Measurements from ENCODE around the gene SMG6.

DNA sequence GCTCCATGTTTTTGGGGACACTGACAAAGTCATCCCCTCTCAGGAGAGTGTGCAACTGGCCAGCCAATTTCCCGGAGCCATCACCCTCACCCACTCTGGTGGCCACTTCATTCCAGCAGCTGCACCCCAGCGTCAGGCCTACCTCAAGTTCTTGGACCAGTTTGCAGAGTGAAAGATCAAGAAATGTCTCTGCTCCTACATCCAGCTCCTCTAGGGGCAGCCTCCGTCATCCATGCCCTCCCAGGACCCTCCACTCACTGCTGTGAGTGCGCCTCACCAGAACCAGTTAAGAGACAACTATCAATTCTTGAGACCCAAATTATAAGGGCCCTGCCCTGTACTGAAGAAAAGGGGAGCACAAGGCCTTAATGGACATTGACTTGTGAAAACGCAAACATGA, 260.7 kb downstream of the SMG6 start:
- no peak for TF ChIP-seq EZH2 (IDR thresholded peaks at IDR 0.05; ENCODE audit: borderline replicate concordance, low read depth, low read length, severe bottlenecking)
- no peak for TF ChIP-seq POLR2AphosphoS5 (IDR thresholded peaks at IDR 0.05; ENCODE audit: insufficient read depth, low read depth, low read length)
- TF ChIP-seq, protein P1, sequence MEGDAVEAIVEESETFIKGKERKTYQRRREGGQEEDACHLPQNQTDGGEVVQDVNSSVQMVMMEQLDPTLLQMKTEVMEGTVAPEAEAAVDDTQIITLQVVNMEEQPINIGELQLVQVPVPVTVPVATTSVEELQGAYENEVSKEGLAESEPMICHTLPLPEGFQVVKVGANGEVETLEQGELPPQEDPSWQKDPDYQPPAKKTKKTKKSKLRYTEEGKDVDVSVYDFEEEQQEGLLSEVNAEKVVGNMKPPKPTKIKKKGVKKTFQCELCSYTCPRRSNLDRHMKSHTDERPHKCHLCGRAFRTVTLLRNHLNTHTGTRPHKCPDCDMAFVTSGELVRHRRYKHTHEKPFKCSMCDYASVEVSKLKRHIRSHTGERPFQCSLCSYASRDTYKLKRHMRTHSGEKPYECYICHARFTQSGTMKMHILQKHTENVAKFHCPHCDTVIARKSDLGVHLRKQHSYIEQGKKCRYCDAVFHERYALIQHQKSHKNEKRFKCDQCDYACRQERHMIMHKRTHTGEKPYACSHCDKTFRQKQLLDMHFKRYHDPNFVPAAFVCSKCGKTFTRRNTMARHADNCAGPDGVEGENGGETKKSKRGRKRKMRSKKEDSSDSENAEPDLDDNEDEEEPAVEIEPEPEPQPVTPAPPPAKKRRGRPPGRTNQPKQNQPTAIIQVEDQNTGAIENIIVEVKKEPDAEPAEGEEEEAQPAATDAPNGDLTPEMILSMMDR (IDR thresholded peaks at IDR 0.05; ENCODE audit: extremely low read depth in 1 of 2, insufficient read depth in 1 of 2, low read depth in 1 of 2, low read length in 2 of 2) = peak in 1 of 2 donors; percentile 9
- TF ChIP-seq, protein P2, sequence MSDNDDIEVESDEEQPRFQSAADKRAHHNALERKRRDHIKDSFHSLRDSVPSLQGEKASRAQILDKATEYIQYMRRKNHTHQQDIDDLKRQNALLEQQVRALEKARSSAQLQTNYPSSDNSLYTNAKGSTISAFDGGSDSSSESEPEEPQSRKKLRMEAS (IDR thresholded peaks at IDR 0.05; ENCODE audit: insufficient read depth, insufficient read length) = no peak
- no peak for TF ChIP-seq GATA2 (IDR thresholded peaks at IDR 0.05; ENCODE audit: insufficient read depth, insufficient read length, low read depth, low read length)
- no peak for TF ChIP-seq POLR2A (IDR thresholded peaks at IDR 0.05; ENCODE audit: low read depth, low read length)
